Ishikawa (cell line): Measurements from ENCODE around the gene SUFU.

Source experiments
- CEBPB ChIP-seq: IDR thresholded peaks from 2 replicates; pipeline ENCODE4 v1.6.1; 2012
- CREB1 ChIP-seq: IDR thresholded peaks from 2 replicates; pipeline ENCODE4 v1.6.1; 2012; ENCODE audit warnings: low read depth
- EGR1 ChIP-seq: IDR thresholded peaks from 2 replicates; pipeline ENCODE4 v1.6.1; 2012
- EP300 ChIP-seq: IDR thresholded peaks from 2 replicates; pipeline ENCODE4 v1.6.1; 2012; ENCODE audit warnings: borderline replicate concordance
- FOXM1 ChIP-seq: IDR thresholded peaks from 2 replicates; pipeline ENCODE4 v1.6.1; 2012; ENCODE audit warnings: low read depth, borderline replicate concordance
- MAX ChIP-seq: IDR thresholded peaks from 2 replicates; pipeline ENCODE4 v1.6.1; 2012
- NFIC ChIP-seq: IDR thresholded peaks from 2 replicates; pipeline ENCODE4 v1.6.1; 2012
- RAD21 ChIP-seq: IDR thresholded peaks from 2 replicates; pipeline ENCODE4 v1.6.1; 2012; ENCODE audit warnings: low read depth
- REST ChIP-seq: IDR thresholded peaks from 2 replicates; pipeline ENCODE4 v1.6.1; 2012; ENCODE audit warnings: low read depth, mild to moderate bottlenecking
- TAF1 ChIP-seq: IDR thresholded peaks from 2 replicates; pipeline ENCODE4 v1.6.1; 2012; ENCODE audit warnings: low read depth, mild to moderate bottlenecking
- TCF12 ChIP-seq: IDR thresholded peaks from 2 replicates; pipeline ENCODE4 v1.6.1; 2012; ENCODE audit warnings: low read depth
- TEAD4 ChIP-seq: IDR thresholded peaks from 2 replicates; pipeline ENCODE4 v1.6.1; 2012
- USF1 ChIP-seq: IDR thresholded peaks from 2 replicates; pipeline ENCODE4 v1.6.1; 2012
- YY1 ChIP-seq: IDR thresholded peaks from 2 replicates; pipeline ENCODE4 v1.6.1; 2012; ENCODE audit warnings: low read depth
- ZBTB7A ChIP-seq: IDR thresholded peaks from 2 replicates; pipeline ENCODE4 v1.6.1; 2012; ENCODE audit warnings: low read depth

Gene SUFU

GRCh38 chr10:102650655-102651454 is 147.1 kb downstream of the SUFU start:
- TF ChIP-seq YY1 (no peak), MAX (no peak), TAF1 (no peak), FOXM1 (no peak), REST (no peak), NFIC (no peak), EGR1 (no peak), CREB1 (no peak), TEAD4 (no peak), USF1 (no peak)

GRCh38 chr10:102651455-102652169 is 147.8 kb downstream of the SUFU start:
- TF ChIP-seq NFIC = peak; percentile 44; the same call in 1 of the 2 replicates
- TF ChIP-seq USF1 = 0 out of 2 replicates have a peak, but pooled peaks have one; percentile 19
- no peak for TF ChIP-seq TAF1
- no peak for TF ChIP-seq RAD21
- peak; percentile 43 for TF ChIP-seq TEAD4
- peak; percentile 50; the same call in 1 of the 2 replicates for TF ChIP-seq TCF12
- no peak for TF ChIP-seq YY1
- TF ChIP-seq MAX = peak; percentile 76

GRCh38 chr10:102652170-102652916 is 148.6 kb downstream of the SUFU start:
- TF ChIP-seq CREB1 (no peak), EGR1 (no peak), FOXM1 (no peak), YY1 (no peak), ZBTB7A (no peak), RAD21 (no peak), USF1 (no peak), TEAD4 (no peak), TCF12 (no peak), REST (no peak), CEBPB (no peak), NFIC (no peak)

GRCh38 chr10:102653060-102653459 is 149.3 kb downstream of the SUFU start:
- TF ChIP-seq EP300 (no peak), MAX (no peak), TEAD4 (no peak), TAF1 (no peak), CEBPB (no peak), RAD21 (no peak), CREB1 (no peak), ZBTB7A (no peak), EGR1 (no peak)
